Neutrophil (primary cell): ENCODE results near the gene NSUN2.

ENCODE experiments used
- H3K27ac ChIP-seq: fragments of 200-600 bp; sonication (generic); 2 replicates; pipeline ENCODE4 v1.5.1; 2016; ENCODE audit warnings: mild to moderate bottlenecking, moderate library complexity
- H3K27me3 ChIP-seq: fragments of 200-600 bp; sonication (generic); 2 replicates; pipeline ENCODE4 v1.6.0; 2016; ENCODE audit warnings: mild to moderate bottlenecking
- H3K36me3 ChIP-seq: fragments of 200-600 bp; sonication (generic); 2 replicates; pipeline ENCODE4 v1.5.1; 2017
- H3K4me1 ChIP-seq, 2 experiments: fragments of 200-600 bp in 1 of 2; sonication (generic) in 1 of 2; 1 replicate in 1 of 2; 2 replicates in 1 of 2; pipeline versions ENCODE4 v1.5.1 to v1.6.1; 2013 to 2016; ENCODE audit warnings: low read depth in 1 of 2, low read length in 1 of 2, mild to moderate bottlenecking in 1 of 2, moderate library complexity in 1 of 2; ENCODE audit not compliant: control insufficient read depth in 1 of 2, insufficient read depth in 1 of 2
- H3K4me3 ChIP-seq, 2 experiments: fragments of 200-600 bp in 1 of 2; sonication (generic) in 1 of 2; 1 replicate in 1 of 2; 2 replicates in 1 of 2; pipeline ENCODE4 v1.5.1; 2013 to 2016; ENCODE audit warnings: low read depth in 1 of 2, low read length in 1 of 2, mild to moderate bottlenecking in 1 of 2, moderate library complexity in 1 of 2
- H3K9me3 ChIP-seq: fragments of 200-600 bp; sonication (generic); 2 replicates; pipeline ENCODE4 v1.5.1; 2016
- CTCF ChIP-seq: fragments of 200-600 bp; sonication (generic); IDR thresholded peaks from 2 replicates; pipeline ENCODE4 v1.5.1; 2016; ENCODE audit warnings: antibody characterized with exemption

The NSUN2 gene

GRCh38 chr5:6586647-6587042 is 46.2 kb downstream of the NSUN2 start:
- Histone ChIP-seq H3K36me3 (no peaks in the 10 kb centered on the region), H3K9me3 (no peaks in the 10 kb centered on the region), H3K27me3 (peaks cover 83% of the 10 kb centered on the region), H3K4me1 (no peaks in the 10 kb centered on the region), H3K4me3 (no peak overlapping the region), H3K27ac (no peak overlapping the region)
- TF ChIP-seq CTCF: no peak

- H3K27me3 ChIP-seq: peaks cover 84% of the 10 kb centered on the region
- H3K36me3 ChIP-seq: no peaks in the 10 kb centered on the region
- H3K9me3 ChIP-seq: no peaks in the 10 kb centered on the region
- no peak overlapping the region for H3K4me3 ChIP-seq
- H3K27ac ChIP-seq: no peak overlapping the region
- TF ChIP-seq CTCF: no peak
- H3K4me1 ChIP-seq: no peaks in the 10 kb centered on the region
These were observed 46.8 kb downstream of the NSUN2 start for GRCh38 chr5:6585939-6586646.

- H3K9me3 ChIP-seq: no peaks in the 10 kb centered on the region
- H3K4me1 ChIP-seq: no peaks in the 10 kb centered on the region
- H3K27ac ChIP-seq: no peak overlapping the region
- H3K4me3 ChIP-seq: no peak overlapping the region
- no peak for TF ChIP-seq CTCF
- peaks cover 84% of the 10 kb centered on the region for H3K27me3 ChIP-seq
- H3K36me3 ChIP-seq: no peaks in the 10 kb centered on the region
These were observed 47.7 kb downstream of the NSUN2 start for GRCh38 chr5:6585168-6585567.

GRCh38 chr5:6584727-6585126 is 48.1 kb downstream of the NSUN2 start:
- Histone ChIP-seq H3K36me3 (no peaks in the 10 kb centered on the region), H3K4me3 (no peak overlapping the region), H3K4me1 (no peaks in the 10 kb centered on the region), H3K27me3 (peaks cover 88% of the 10 kb centered on the region), H3K9me3 (no peaks in the 10 kb centered on the region), H3K27ac (no peak overlapping the region)
- no peak for TF ChIP-seq CTCF

GRCh38 chr5:6584101-6584645 is 48.7 kb downstream of the NSUN2 start:
- no peak for TF ChIP-seq CTCF

More at GRCh38 chr5:6584101-6584645, 48.7 kb downstream of the NSUN2 start:
- no peak overlapping the region for H3K4me3 ChIP-seq
- H3K9me3 ChIP-seq: no peaks in the 10 kb centered on the region
- H3K4me1 ChIP-seq: no peaks in the 10 kb centered on the region
- H3K27me3 ChIP-seq: peaks cover 94% of the 10 kb centered on the region
- no peaks in the 10 kb centered on the region for H3K36me3 ChIP-seq
- H3K27ac ChIP-seq: no peak overlapping the region
